Measurements from ENCODE around the gene ITGB2. TPM values are rescaled to one million over a fixed set of nuclear protein-coding genes. Genes with fewer than 3 reads are reported as not detected.

The ITGB2 gene
- total RNA-seq, 4 donors from 2014 or later, result 11.2 to 18.8 (median 15.3) TPM

GRCh38 chr21:44889625-44890337 lies 30.9 kb downstream of the ITGB2 start:
- H3K36me3 ChIP-seq, result no peaks in the 10 kb centered on the region

GRCh38 chr21:44888581-44889550 lies 31.8 kb downstream of the ITGB2 start:
- H3K36me3 ChIP-seq, result no peaks in the 10 kb centered on the region
- no peak overlapping the region for H3K4me3 ChIP-seq
- H3K27me3 ChIP-seq, result peaks cover 15% of the 10 kb centered on the region
- 65% methylated on average over 38 of the region's 64 CpGs for WGBS
- peaks cover 16% of the 10 kb centered on the region for H3K4me1 ChIP-seq
- H3K9me3 ChIP-seq, result no peaks in the 10 kb centered on the region
- no peak overlapping the region for H3K27ac ChIP-seq
- TF ChIP-seq CTCF (IDR thresholded peaks at IDR 0.05), result no peak
- DNase-seq (ENCODE audit: low spot score in 2 of 2), result no peak

More at GRCh38 chr21:44889625-44890337, 30.9 kb downstream of the ITGB2 start:
- no peaks in the 10 kb centered on the region for H3K9me3 ChIP-seq
- peaks cover 16% of the 10 kb centered on the region for H3K4me1 ChIP-seq
- no peak overlapping the region for H3K4me3 ChIP-seq
- DNase-seq (ENCODE audit: low spot score in 2 of 2), result no peak
- WGBS, result 85% methylated on average over 21 of the region's 29 CpGs
- H3K27me3 ChIP-seq, result peaks cover 15% of the 10 kb centered on the region
- no peak overlapping the region for H3K27ac ChIP-seq
- no peak for TF ChIP-seq EP300 (IDR thresholded peaks at IDR 0.05)
- no peak for TF ChIP-seq POLR2AphosphoS5 (IDR thresholded peaks at IDR 0.05)
- no peak for TF ChIP-seq POLR2A (IDR thresholded peaks at IDR 0.05)
- TF ChIP-seq CTCF (IDR thresholded peaks at IDR 0.05), result no peak

GRCh38 chr21:44887807-44888580 lies 32.7 kb downstream of the ITGB2 start:
- no peak for DNase-seq (ENCODE audit: low spot score in 2 of 2)
- WGBS, result 80% methylated on average over 5 of the region's 24 CpGs
- no peak overlapping the region for H3K4me3 ChIP-seq
- peaks cover 16% of the 10 kb centered on the region for H3K4me1 ChIP-seq
- TF ChIP-seq EP300 (IDR thresholded peaks at IDR 0.05), result no peak
- TF ChIP-seq POLR2AphosphoS5 (IDR thresholded peaks at IDR 0.05), result no peak
- TF ChIP-seq CTCF (IDR thresholded peaks at IDR 0.05), result no peak
- no peak for TF ChIP-seq POLR2A (IDR thresholded peaks at IDR 0.05)
- no peak overlapping the region for H3K27ac ChIP-seq
- H3K9me3 ChIP-seq, result no peaks in the 10 kb centered on the region
- H3K36me3 ChIP-seq, result no peaks in the 10 kb centered on the region
- peaks cover 11% of the 10 kb centered on the region for H3K27me3 ChIP-seq

GRCh38 chr21:44887126-44887806 lies 33.4 kb downstream of the ITGB2 start:
- H3K27me3 ChIP-seq, result peaks cover 11% of the 10 kb centered on the region
- peaks cover 21% of the 10 kb centered on the region for H3K4me1 ChIP-seq
- H3K36me3 ChIP-seq, result no peaks in the 10 kb centered on the region
- no peaks in the 10 kb centered on the region for H3K9me3 ChIP-seq
- no peak overlapping the region for H3K27ac ChIP-seq
- H3K4me3 ChIP-seq, result no peak overlapping the region
- DNase-seq (ENCODE audit: low spot score in 2 of 2), result no peak
- WGBS, result 95% methylated on average over 3 of the region's 11 CpGs
- TF ChIP-seq POLR2A (IDR thresholded peaks at IDR 0.05), result no peak
- TF ChIP-seq CTCF (IDR thresholded peaks at IDR 0.05), result no peak
- TF ChIP-seq POLR2AphosphoS5 (IDR thresholded peaks at IDR 0.05), result no peak
- TF ChIP-seq EP300 (IDR thresholded peaks at IDR 0.05), result no peak

Data from suprapubic skin (tissue), 4 donors.